Endothelial cell of umbilical vein (primary cell): ENCODE measurements around the gene SSPN. TPM values are rescaled to one million over a fixed set of nuclear protein-coding genes. Genes with fewer than 3 reads are reported as not detected.

ENCODE experiments used
- BruUV-seq: library from RNA; stranded (reverse); fragments of 400-500 nt; replicated peaks from 2 replicates; lab custom pipeline; 2021; lab: Mats Ljungman, UMichigan
- CTCF ChIA-PET: fragments of 300-600, 350-600 bp; sonication (Branson Sonifier 250); formaldehyde crosslinking; loops from one replicate; lab custom pipeline; 2021; ENCODE audit warnings: antibody characterized with exemption, inconsistent platforms; lab: Charles Lee
- POLR2A ChIA-PET: fragments of 300-600, 350-600 bp; sonication (Branson Sonifier 250); formaldehyde crosslinking; loops from one replicate; lab custom pipeline; 2021; ENCODE audit warnings: antibody characterized with exemption, inconsistent platforms; lab: Charles Lee
- DNase-seq: peaks from one replicate; pipeline ENCODE4 v3.0.0-alpha.2; 2011; ENCODE audit warnings: low read depth, low spot score
- FAIRE-seq: peaks from 2 replicates; lab custom pipeline; 2011; peaks lifted over from hg19 to GRCh38; lab: Jason Lieb, UNC
- H2AFZ ChIP-seq: 2 replicates; pipeline ENCODE4 v1.6.0; 2012; ENCODE audit warnings: low read depth, low read length, control low read depth, inconsistent platforms
- H3K27ac ChIP-seq: 2 replicates; pipeline ENCODE4 v1.5.1; 2011; ENCODE audit warnings: low read depth, mild to moderate bottlenecking, control low read depth, low read length, moderate library complexity; ENCODE audit not compliant: insufficient read depth
- H3K27me3 ChIP-seq, 2 experiments: 2 replicates each; pipeline versions ENCODE4 v1.6.0 to v1.6.1; 2011; ENCODE audit warnings: low read length in 2 of 2, mixed read lengths in 1 of 2; ENCODE audit not compliant: control insufficient read depth in 2 of 2, insufficient read depth in 2 of 2
- H3K36me3 ChIP-seq, 2 experiments: 2 replicates in 1 of 2; 3 replicates in 1 of 2; pipeline ENCODE4 v1.5.1; 2011; ENCODE audit warnings: low read length in 2 of 2, mild to moderate bottlenecking in 1 of 2, moderate library complexity in 1 of 2; ENCODE audit not compliant: control insufficient read depth in 2 of 2, insufficient read depth in 2 of 2; ENCODE audit errors: extremely low read depth in 1 of 2
- H3K4me1 ChIP-seq: 3 replicates; pipeline ENCODE4 v1.5.1; 2011; ENCODE audit warnings: mild to moderate bottlenecking, low read length; ENCODE audit not compliant: control insufficient read depth, insufficient read depth; ENCODE audit errors: extremely low read depth
- H3K4me2 ChIP-seq: 2 replicates; pipeline ENCODE4 v1.6.1; 2011; ENCODE audit warnings: low read length, control low read depth, mixed read lengths; ENCODE audit not compliant: insufficient read depth
- H3K4me3 ChIP-seq, 3 experiments: fragments of 200-600 bp in 1 of 3; sonication (generic), shearing (Covaris generic) in 1 of 3; replicated peaks in 1 of 3; 2 replicates each; pipeline ENCODE4 v1.5.1; 2011 to 2016; ENCODE audit warnings: control low read depth in 3 of 3, low read length in 3 of 3, mild to moderate bottlenecking in 2 of 3, inconsistent platforms in 1 of 3, low read depth in 1 of 3, moderate library complexity in 1 of 3; ENCODE audit not compliant: insufficient read depth in 1 of 3
- H3K79me2 ChIP-seq: 2 replicates; pipeline ENCODE4 v1.6.0; 2012; ENCODE audit warnings: low read length, inconsistent platforms; ENCODE audit not compliant: control insufficient read depth, insufficient read depth
- H3K9ac ChIP-seq: replicated peaks from 2 replicates; pipeline ENCODE3; 2011; ENCODE audit warnings: low read length, control low read depth; ENCODE audit not compliant: insufficient read depth; ENCODE audit errors: extremely low read depth
- H3K9me1 ChIP-seq: replicated peaks from 3 replicates; pipeline ENCODE4 v1.6.0; 2011; ENCODE audit warnings: mild to moderate bottlenecking, low read length; ENCODE audit not compliant: control insufficient read depth, insufficient read depth; ENCODE audit errors: extremely low read depth
- H3K9me3 ChIP-seq: replicated peaks from 2 replicates; pipeline ENCODE4 v1.5.1; 2012; ENCODE audit warnings: low read length, inconsistent platforms; ENCODE audit not compliant: control insufficient read depth, insufficient read depth
- H4K20me1 ChIP-seq: replicated peaks from 2 replicates; pipeline ENCODE3; 2011; ENCODE audit warnings: mild to moderate bottlenecking, low read length; ENCODE audit not compliant: control insufficient read depth, insufficient read depth; ENCODE audit errors: extremely low read depth
- CTCF ChIP-seq, 2 donors: IDR thresholded peaks; 1 replicate in 1 of 2; 2 replicates in 1 of 2; pipeline ENCODE4 v1.5.1; 2011; ENCODE audit warnings: low read length in 2 of 2, mild to moderate bottlenecking in 2 of 2, moderate library complexity in 2 of 2, control low read depth in 1 of 2, inconsistent platforms in 1 of 2, low read depth in 1 of 2; ENCODE audit not compliant: insufficient read depth in 1 of 2; ENCODE audit errors: extremely low read depth in 1 of 2
- EZH2 ChIP-seq: IDR thresholded peaks from 2 replicates; pipeline ENCODE4 v1.6.1; 2012; ENCODE audit warnings: borderline replicate concordance, low read depth, mild to moderate bottlenecking, moderate library complexity, low read length, inconsistent platforms; ENCODE audit not compliant: severe bottlenecking
- FOS ChIP-seq: IDR thresholded peaks from 2 replicates; pipeline ENCODE4 v1.6.1; 2011; ENCODE audit warnings: mild to moderate bottlenecking, low read length, moderate library complexity, borderline replicate concordance; ENCODE audit not compliant: insufficient read depth
- GATA2 ChIP-seq: IDR thresholded peaks from 2 replicates; pipeline ENCODE4 v1.7.0; 2011; ENCODE audit warnings: low read depth, mild to moderate bottlenecking, moderate library complexity, mixed read lengths, low read length; ENCODE audit not compliant: insufficient read length, insufficient read depth
- JUN ChIP-seq: IDR thresholded peaks from 2 replicates; pipeline ENCODE4 v1.6.1; 2011; ENCODE audit warnings: borderline replicate concordance, low read depth; ENCODE audit not compliant: insufficient read length, insufficient read depth
- MAX ChIP-seq: IDR thresholded peaks from 2 replicates; pipeline ENCODE4 v1.6.1; 2011; ENCODE audit not compliant: insufficient read depth, insufficient read length
- MYC ChIP-seq: IDR thresholded peaks from one replicate; pipeline ENCODE4 v1.6.1; 2011; ENCODE audit warnings: mild to moderate bottlenecking, low read depth, low read length
- POLR2A ChIP-seq: IDR thresholded peaks from 2 replicates; pipeline ENCODE4 v1.6.1; 2012; ENCODE audit warnings: low read depth, mild to moderate bottlenecking, control low read depth, low read length
- POLR2AphosphoS5 ChIP-seq: IDR thresholded peaks from 2 replicates; pipeline ENCODE4 v1.6.1; 2012; ENCODE audit warnings: low read depth, mild to moderate bottlenecking, control low read depth, low read length, moderate library complexity; ENCODE audit not compliant: insufficient read depth
- dilution Hi-C: fragments of 300-500 bp; cut with MboI; formaldehyde crosslinking; loops from one replicate; pipeline ENCODE4 v1.15.0; 2019; ENCODE audit warnings: low sequenced_read_pairs; ENCODE audit not compliant: extremely low pct_ligation_motif_present
- intact Hi-C: fragments of 100-400 bp; cut with micrococcal nuclease; formaldehyde crosslinking; loops from one replicate; pipeline ENCODE4 v1.10.0; 2022
- polyA plus RNA-seq, 4 experiments: library from polyadenylated mRNA; depleted of rRNA in 3 of 4; stranded (reverse) in 3 of 4; unstranded in 1 of 4; fragments of >200 nt; gene quantifications; 2 replicates each; pipeline versions ENCODE4 v1.2.1 to v1.2.3, GENCODE V29; 2011 to 2012; ENCODE audit warnings: missing spikeins in 1 of 4
- total RNA-seq: library from RNA; stranded (reverse); gene quantifications from 2 replicates; pipeline ENCODE4 v1.2.3, GENCODE V29; 2021

Gene SSPN
- total and polyA plus RNA-seq, 2 donors (not counting 3 experiments of a cell fraction or from before 2014, with no cell fraction given) = 1.3 to 2.1 TPM

- FAIRE-seq (no peak), DNase-seq (no peak)
- TF ChIP-seq JUN = no peak
- no peak for TF ChIP-seq POLR2A
- TF ChIP-seq EZH2 = no peak
- TF ChIP-seq POLR2AphosphoS5 = no peak
- no peak for TF ChIP-seq MAX
- no peak for TF ChIP-seq GATA2
- no peak for TF ChIP-seq FOS
- no peak for TF ChIP-seq CTCF (IDR thresholded peaks at IDR 0.05; ENCODE audit: extremely low read depth in 1 of 2, insufficient read depth in 1 of 2, low read depth in 1 of 2, low read length in 2 of 2)
- TF ChIP-seq MYC = no peak
- intact Hi-C loops = no loop called here
- POLR2A ChIA-PET = no interaction called here
- Histone ChIP-seq H3K4me3 (no peak overlapping the region), H3K27ac (no peak overlapping the region), H3K27me3 (peaks cover 0 to 4% of the 10 kb centered on the region in 2 experiments), H3K79me2 (no peaks in the 10 kb centered on the region), H3K9ac (no peak overlapping the region), H3K4me1 (peaks cover 5% of the 10 kb centered on the region), H4K20me1 (no peaks in the 10 kb centered on the region), H3K9me1 (no peaks in the 10 kb centered on the region), H2AFZ (no peak overlapping the region), H3K36me3 (no peaks in the 10 kb centered on the region), H3K4me2 (no peak overlapping the region), H3K9me3 (no peaks in the 10 kb centered on the region)
- CTCF ChIA-PET = interaction anchor here (0.9 to 1.4 kb wide), 2 partner anchors 13 to 18 kb away, joined by 3 to 4 read pairs; no protein-coding TSS in a partner anchor
- dilution Hi-C loops = no loop called here
- no TSS peak for BruUV-seq
These were observed 51.3 kb downstream of the SSPN start for GRCh38 chr12:26246483-26247164.
